ENCODE results near the gene CASZ1. TPM values are rescaled to one million over a fixed set of nuclear protein-coding genes. Genes with fewer than 3 reads are reported as not detected.

CASZ1 gene
- total RNA-seq, 1 experiment from 2014 or later, result 15.2 TPM

DNA sequence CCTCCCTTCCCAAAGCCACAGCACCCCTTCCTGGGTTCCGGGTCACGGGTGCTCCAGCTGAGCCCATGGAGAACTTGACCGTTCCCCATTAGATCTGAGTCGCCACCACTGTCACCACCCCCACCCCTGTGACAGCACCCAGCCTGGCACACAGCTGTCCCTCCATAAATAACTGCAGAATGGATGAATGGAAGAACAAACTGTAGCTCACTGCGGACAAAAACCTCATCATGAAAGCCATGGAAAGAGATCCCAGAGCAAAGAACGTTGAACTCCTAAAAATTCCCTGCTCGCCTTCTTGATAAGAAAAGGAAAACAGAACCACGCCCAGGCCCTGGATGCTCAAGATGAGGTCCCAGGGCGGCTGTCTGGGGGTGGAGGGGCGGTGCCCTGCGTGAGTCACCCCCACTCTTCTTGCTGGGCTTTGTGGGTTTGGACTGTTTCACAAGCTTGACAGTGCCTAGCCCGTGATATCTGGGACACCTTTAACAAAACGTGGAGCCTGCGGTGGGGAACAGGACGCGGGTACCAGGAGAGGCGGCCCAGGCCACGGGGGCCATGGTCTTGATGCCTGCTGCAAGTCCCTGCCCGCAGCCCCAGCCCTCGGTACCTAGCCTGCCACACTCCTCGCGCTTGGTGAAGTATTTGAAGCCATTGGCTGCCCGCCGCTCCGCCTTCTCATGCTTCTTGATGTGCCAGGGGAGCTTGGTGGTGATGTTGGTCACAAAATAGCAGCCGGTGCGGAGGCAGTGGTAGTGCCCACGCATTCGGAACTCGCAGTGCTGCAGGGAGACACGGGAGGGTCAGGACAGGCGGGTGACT, 151.9 kb downstream of the CASZ1 start:
- H3K4me3 ChIP-seq, result no peak overlapping the region
- H3K9me3 ChIP-seq (ENCODE audit: insufficient read depth, low read depth), result no peaks in the 10 kb centered on the region
- DNase-seq, result no peak
- CTCF ChIA-PET, result interaction anchor here (0.6 kb wide), 1 partner anchor 694 kb away, joined by 4 read pairs; no protein-coding TSS in a partner anchor
- H4K20me1 ChIP-seq (ENCODE audit: insufficient read depth), result no peaks in the 10 kb centered on the region
- intact Hi-C loops (cut with micrococcal nuclease; ENCODE audit: unreplicated experiment), result no loop called here
- POLR2A ChIA-PET (ENCODE audit: unreplicated experiment), result no interaction called here
- no TSS peak for BruUV-seq (replicated peaks)
- H3K4me1 ChIP-seq (replicated peaks; ENCODE audit: insufficient read depth), result no peaks in the 10 kb centered on the region
- no peak overlapping the region for H2AFZ ChIP-seq
- TF ChIP-seq EZH2 (IDR thresholded peaks at IDR 0.05; ENCODE audit: low read depth) (no peak), CTCF (conservative IDR thresholded peaks at IDR 0.05) (no peak)
- H3K27ac ChIP-seq, result no peak overlapping the region
- H3K79me2 ChIP-seq (ENCODE audit: low read depth), result no peaks in the 10 kb centered on the region
- no peaks in the 10 kb centered on the region for H3K27me3 ChIP-seq (ENCODE audit: insufficient read depth, low read depth)
- H3K36me3 ChIP-seq (ENCODE audit: low read depth), result no peaks in the 10 kb centered on the region
- H3K4me2 ChIP-seq, result no peak overlapping the region
- no peaks in the 10 kb centered on the region for H3F3A ChIP-seq (ENCODE audit: insufficient read depth, low read depth)
- no peaks in the 10 kb centered on the region for H3K9me2 ChIP-seq (ENCODE audit: insufficient read depth)

DNA sequence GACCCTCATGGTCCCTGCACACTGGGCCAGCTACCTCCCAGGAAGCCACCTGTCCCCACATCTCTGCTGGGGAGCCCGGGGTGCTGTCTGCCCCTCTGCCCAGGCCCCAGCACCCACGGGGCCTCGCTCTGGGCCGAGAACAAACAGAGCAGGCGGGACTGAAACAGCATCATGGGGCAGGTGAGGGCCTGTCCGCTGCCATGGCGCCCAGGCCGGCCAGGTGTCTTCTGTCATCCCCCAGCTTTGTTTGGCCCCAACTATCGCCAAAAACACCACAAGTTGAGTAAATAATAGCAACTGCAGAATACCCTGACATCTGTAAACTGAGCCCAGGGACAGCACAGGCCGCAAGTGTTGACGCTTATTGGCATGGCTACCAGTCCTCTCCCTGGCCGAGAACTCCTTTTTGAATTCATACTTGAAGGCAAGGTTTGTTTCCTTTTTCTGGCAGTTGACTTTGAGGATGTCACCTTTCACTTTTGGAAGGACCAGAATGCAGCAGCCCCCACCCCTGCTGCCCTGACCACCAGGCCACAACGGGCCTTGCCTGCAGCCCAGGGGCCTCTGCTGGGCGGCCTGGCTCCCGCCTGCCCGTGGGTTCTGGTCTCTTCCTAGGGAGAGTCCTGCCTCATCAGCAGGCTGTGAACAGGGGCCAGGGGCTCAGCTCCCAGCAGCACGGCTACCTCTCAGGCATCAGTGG, 152.7 kb downstream of the CASZ1 start:
- no peaks in the 10 kb centered on the region for H3F3A ChIP-seq (ENCODE audit: insufficient read depth, low read depth)
- no TSS peak for BruUV-seq (replicated peaks)
- H3K36me3 ChIP-seq (ENCODE audit: low read depth), result no peaks in the 10 kb centered on the region
- DNase-seq, result no peak
- CTCF ChIA-PET, result no interaction called here
- no peaks in the 10 kb centered on the region for H3K9me3 ChIP-seq (ENCODE audit: insufficient read depth, low read depth)
- TF ChIP-seq EZH2 (IDR thresholded peaks at IDR 0.05; ENCODE audit: low read depth), result no peak
- TF ChIP-seq CTCF (conservative IDR thresholded peaks at IDR 0.05), result no peak
- H4K20me1 ChIP-seq (ENCODE audit: insufficient read depth), result no peaks in the 10 kb centered on the region
- H3K79me2 ChIP-seq (ENCODE audit: low read depth), result no peaks in the 10 kb centered on the region
- H3K4me2 ChIP-seq, result no peak overlapping the region
- H3K27ac ChIP-seq, result no peak overlapping the region
- no peaks in the 10 kb centered on the region for H3K9me2 ChIP-seq (ENCODE audit: insufficient read depth)
- H3K27me3 ChIP-seq (ENCODE audit: insufficient read depth, low read depth), result no peaks in the 10 kb centered on the region
- POLR2A ChIA-PET (ENCODE audit: unreplicated experiment), result no interaction called here
- H3K4me1 ChIP-seq (replicated peaks; ENCODE audit: insufficient read depth), result no peaks in the 10 kb centered on the region
- intact Hi-C loops (cut with micrococcal nuclease; ENCODE audit: unreplicated experiment), result no loop called here
- no peak overlapping the region for H2AFZ ChIP-seq
- no peak overlapping the region for H3K4me3 ChIP-seq

GRCh38 chr1:10642403-10643080, 153.9 kb downstream of the CASZ1 start:
- TF ChIP-seq CTCF (conservative IDR thresholded peaks at IDR 0.05), result no peak
- TF ChIP-seq EZH2 (IDR thresholded peaks at IDR 0.05; ENCODE audit: low read depth), result no peak
- no peaks in the 10 kb centered on the region for H3K27me3 ChIP-seq (ENCODE audit: insufficient read depth, low read depth)
- H4K20me1 ChIP-seq (ENCODE audit: insufficient read depth), result no peaks in the 10 kb centered on the region
- no peaks in the 10 kb centered on the region for H3K36me3 ChIP-seq (ENCODE audit: low read depth)
- H3K79me2 ChIP-seq (ENCODE audit: low read depth), result no peaks in the 10 kb centered on the region
- CTCF ChIA-PET, result no interaction called here
- H3K9me3 ChIP-seq (ENCODE audit: insufficient read depth, low read depth), result no peaks in the 10 kb centered on the region
- H3K4me3 ChIP-seq, result no peak overlapping the region
- no peaks in the 10 kb centered on the region for H3K4me1 ChIP-seq (replicated peaks; ENCODE audit: insufficient read depth)
- no peak overlapping the region for H3K4me2 ChIP-seq
- H2AFZ ChIP-seq, result no peak overlapping the region
- no peak overlapping the region for H3K27ac ChIP-seq
- intact Hi-C loops (cut with micrococcal nuclease; ENCODE audit: unreplicated experiment), result no loop called here
- H3F3A ChIP-seq (ENCODE audit: insufficient read depth, low read depth), result no peaks in the 10 kb centered on the region
- BruUV-seq (replicated peaks), result no TSS peak
- no peak for DNase-seq
- H3K9me2 ChIP-seq (ENCODE audit: insufficient read depth), result no peaks in the 10 kb centered on the region
- POLR2A ChIA-PET (ENCODE audit: unreplicated experiment), result no interaction called here

Measured in PC-9 (cell line).